Brain microvascular endothelial cell (primary cell): ENCODE data around the gene PROB1.
A peak's percentile ranks its signal among the peaks of the same experiment; 100 is the strongest.
"Not testable (repeated sequence)": the region's sequence is repeated elsewhere in the genome, so short reads cannot be mapped to it uniquely, and the experiment has no call there.

Experiments used
- DNase-seq: peaks from one replicate; pipeline ENCODE4 v3.0.0-alpha.2; 2020
- H3K27ac ChIP-seq: fragments of 250-450 bp; sonication (Bioruptor Pico); 2 replicates; pipeline ENCODE4 v1.5.1; 2020; ENCODE audit warnings: mild to moderate bottlenecking, moderate library complexity
- H3K27me3 ChIP-seq: fragments of 250-450 bp; sonication (Bioruptor Pico); replicated peaks from 2 replicates; pipeline ENCODE4 v1.5.1; 2020; ENCODE audit warnings: mild to moderate bottlenecking
- H3K36me3 ChIP-seq: fragments of 250-450 bp; sonication (Bioruptor Pico); replicated peaks from 2 replicates; pipeline ENCODE4 v1.5.1; 2020; ENCODE audit warnings: mild to moderate bottlenecking
- H3K4me3 ChIP-seq: 2 replicates; pipeline ENCODE4 v1.5.1; 2011; ENCODE audit warnings: low read depth, mild to moderate bottlenecking, control low read depth, low read length, moderate library complexity
- in situ Hi-C: cut with HindIII; loops from 2 replicates; pipeline ENCODE4 v1.10.0; 2017; ENCODE audit warnings: low sequenced_read_pairs, low pct_ligation_motif_present
- TF ChIP-seq, protein P1 (sequence below): IDR thresholded peaks from 2 replicates; pipeline ENCODE4 v1.5.1; 2011; ENCODE audit warnings: low read depth, mild to moderate bottlenecking, moderate library complexity, low read length, control low read depth, inconsistent platforms; ENCODE audit errors: missing control alignments

Gene PROB1

DNA sequence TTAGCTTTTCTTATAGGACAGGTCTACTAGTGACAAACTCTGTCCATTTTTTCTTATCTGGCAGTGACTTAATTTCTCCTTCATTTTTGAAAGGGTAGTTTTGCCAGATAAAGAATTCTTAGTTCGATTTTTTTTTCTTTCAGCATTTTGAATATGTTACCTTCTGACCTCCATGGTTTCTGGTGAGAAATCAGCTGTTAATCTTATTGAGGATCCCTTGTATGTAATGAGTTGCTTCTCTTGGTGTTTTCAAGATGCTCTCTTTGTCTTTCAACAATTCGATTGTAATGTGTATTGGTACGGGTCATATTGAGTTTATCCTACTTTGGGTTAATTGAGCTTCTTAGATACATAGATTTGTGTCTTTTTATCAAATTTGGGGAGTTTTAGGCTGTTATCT, 40.7 kb downstream of the PROB1 start:
- no peak for DNase-seq
- Histone ChIP-seq H3K27ac (no peak overlapping the region), H3K36me3 (peaks cover 2% of the 10 kb centered on the region), H3K4me3 (no peak overlapping the region), H3K27me3 (no peaks in the 10 kb centered on the region)
- TF ChIP-seq, protein P1, sequence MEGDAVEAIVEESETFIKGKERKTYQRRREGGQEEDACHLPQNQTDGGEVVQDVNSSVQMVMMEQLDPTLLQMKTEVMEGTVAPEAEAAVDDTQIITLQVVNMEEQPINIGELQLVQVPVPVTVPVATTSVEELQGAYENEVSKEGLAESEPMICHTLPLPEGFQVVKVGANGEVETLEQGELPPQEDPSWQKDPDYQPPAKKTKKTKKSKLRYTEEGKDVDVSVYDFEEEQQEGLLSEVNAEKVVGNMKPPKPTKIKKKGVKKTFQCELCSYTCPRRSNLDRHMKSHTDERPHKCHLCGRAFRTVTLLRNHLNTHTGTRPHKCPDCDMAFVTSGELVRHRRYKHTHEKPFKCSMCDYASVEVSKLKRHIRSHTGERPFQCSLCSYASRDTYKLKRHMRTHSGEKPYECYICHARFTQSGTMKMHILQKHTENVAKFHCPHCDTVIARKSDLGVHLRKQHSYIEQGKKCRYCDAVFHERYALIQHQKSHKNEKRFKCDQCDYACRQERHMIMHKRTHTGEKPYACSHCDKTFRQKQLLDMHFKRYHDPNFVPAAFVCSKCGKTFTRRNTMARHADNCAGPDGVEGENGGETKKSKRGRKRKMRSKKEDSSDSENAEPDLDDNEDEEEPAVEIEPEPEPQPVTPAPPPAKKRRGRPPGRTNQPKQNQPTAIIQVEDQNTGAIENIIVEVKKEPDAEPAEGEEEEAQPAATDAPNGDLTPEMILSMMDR = no peak
- in situ Hi-C loops = no loop called here

DNA sequence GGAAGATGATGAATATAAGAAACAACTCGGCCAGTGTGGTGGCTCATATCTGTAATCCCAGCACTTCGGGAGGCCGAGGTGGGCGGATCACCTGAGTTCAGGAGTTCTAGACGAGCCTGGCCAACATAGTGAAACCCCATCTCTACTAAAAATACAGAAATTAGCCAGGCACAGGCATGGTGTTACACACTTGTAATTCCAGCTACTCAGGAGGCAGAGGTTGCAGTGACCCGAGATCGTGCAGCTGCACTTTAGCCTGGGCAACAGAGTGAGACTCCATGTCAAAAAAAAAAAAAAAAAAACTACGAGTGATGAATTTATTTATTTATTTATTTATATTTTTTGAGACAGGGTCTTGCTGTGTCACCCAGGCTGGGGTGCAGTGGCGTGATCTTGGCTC, 47.0 kb downstream of the PROB1 start:
- H3K36me3 ChIP-seq = not testable (repeated sequence)

DNA sequence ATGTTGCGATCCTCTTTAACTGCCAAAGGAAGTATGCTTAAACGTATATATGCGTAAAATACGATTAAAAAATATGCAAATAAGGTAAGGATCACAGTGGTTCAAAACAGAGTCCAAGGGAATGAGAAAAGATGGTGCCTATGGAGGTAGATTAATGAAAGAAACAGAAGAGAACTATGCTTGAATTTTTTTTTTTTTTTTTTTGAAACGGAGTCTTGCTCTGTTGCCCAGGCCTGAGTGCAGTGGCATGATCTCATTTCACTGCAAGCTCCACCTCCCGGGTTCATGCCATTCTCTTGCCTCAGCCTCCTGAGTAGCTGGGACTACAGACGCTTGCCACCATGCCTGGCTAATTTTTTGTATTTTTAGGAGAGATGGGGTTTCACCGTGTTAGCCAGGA, 49.5 kb downstream of the PROB1 start:
- DNase-seq, H3K27me3 ChIP-seq, H3K36me3 ChIP-seq, H3K27ac ChIP-seq, H3K4me3 ChIP-seq, in situ Hi-C loops: not testable (repeated sequence)

More for the DNA sequence above, 47.0 kb downstream of the PROB1 start:
- H3K4me3 ChIP-seq, H3K27ac ChIP-seq, H3K27me3 ChIP-seq, DNase-seq, in situ Hi-C loops: not testable (repeated sequence)

DNA sequence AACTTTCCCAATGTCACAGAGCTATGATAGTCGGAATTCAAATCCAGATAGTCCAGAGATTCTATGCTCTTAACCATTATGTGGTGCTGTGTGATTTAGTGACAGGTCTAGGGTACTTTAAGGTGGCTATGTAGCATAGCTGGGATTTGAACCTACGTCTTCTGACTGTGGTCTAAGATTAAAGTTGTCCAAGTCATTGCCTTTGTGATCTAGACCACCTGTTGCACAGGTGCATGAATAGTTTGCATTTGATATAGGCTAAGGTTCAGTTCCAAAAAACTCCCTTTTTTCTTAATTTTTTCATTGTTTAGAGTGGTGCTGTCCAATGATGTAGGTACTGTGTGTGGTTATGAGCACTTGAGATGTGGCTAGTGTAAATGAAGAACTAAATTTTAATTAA, 50.7 kb downstream of the PROB1 start:
- peaks cover 7% of the 10 kb centered on the region for H3K36me3 ChIP-seq
- no peak overlapping the region for H3K4me3 ChIP-seq
- DNase-seq = no peak
- TF ChIP-seq, protein P1 = no peak
- H3K27ac ChIP-seq = no peak overlapping the region
- no peaks in the 10 kb centered on the region for H3K27me3 ChIP-seq
- in situ Hi-C loops = no loop called here

DNA sequence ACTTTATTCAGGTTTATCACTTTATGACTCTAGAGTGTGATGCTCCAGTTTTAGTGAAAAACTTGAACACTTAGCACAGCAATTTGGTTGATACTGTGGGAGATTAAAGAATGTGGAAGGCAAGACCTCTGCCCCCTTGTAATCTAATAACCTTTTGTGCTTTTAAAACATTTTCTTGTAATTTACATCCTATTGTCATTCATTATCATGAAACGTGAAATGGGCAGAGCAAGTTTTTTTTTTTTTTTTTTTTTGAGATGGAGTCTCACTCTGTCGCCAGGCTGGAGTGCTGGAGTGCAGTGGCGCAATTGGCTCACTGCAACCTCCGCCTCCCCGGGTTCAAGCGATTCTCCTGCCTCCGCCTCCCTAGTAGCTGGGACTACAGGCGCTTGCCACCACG, 51.4 kb downstream of the PROB1 start:
- no peak for DNase-seq
- in situ Hi-C loops = no loop called here
- H3K27me3 ChIP-seq = no peaks in the 10 kb centered on the region
- peak overlapping the region; percentile 99 for H3K4me3 ChIP-seq
- no peak overlapping the region for H3K27ac ChIP-seq
- TF ChIP-seq, protein P1 = no peak
- peaks cover 7% of the 10 kb centered on the region for H3K36me3 ChIP-seq

DNA sequence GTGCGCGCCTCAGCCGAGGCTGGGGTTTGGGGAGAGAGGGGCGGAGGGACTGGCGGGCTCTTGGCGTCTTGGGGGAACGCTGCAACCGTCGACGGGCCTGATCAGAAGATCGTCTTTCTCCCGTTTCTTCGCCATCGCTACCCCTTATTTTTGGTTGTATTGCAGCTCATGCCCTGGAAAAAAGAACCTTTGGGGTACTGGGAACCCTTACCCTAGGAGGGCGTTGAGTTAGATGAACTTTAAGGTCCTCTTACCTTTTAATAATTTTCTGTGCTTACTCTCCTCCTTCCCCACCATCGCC, 52.5 kb downstream of the PROB1 start:
- no peak for DNase-seq
- peak overlapping the region; percentile 99 for H3K4me3 ChIP-seq
- TF ChIP-seq, protein P1 = no peak
- peaks cover 3% of the 10 kb centered on the region for H3K36me3 ChIP-seq
- peak overlapping the region; percentile 100 for H3K27ac ChIP-seq
- in situ Hi-C loops = no loop called here
- no peaks in the 10 kb centered on the region for H3K27me3 ChIP-seq

DNA sequence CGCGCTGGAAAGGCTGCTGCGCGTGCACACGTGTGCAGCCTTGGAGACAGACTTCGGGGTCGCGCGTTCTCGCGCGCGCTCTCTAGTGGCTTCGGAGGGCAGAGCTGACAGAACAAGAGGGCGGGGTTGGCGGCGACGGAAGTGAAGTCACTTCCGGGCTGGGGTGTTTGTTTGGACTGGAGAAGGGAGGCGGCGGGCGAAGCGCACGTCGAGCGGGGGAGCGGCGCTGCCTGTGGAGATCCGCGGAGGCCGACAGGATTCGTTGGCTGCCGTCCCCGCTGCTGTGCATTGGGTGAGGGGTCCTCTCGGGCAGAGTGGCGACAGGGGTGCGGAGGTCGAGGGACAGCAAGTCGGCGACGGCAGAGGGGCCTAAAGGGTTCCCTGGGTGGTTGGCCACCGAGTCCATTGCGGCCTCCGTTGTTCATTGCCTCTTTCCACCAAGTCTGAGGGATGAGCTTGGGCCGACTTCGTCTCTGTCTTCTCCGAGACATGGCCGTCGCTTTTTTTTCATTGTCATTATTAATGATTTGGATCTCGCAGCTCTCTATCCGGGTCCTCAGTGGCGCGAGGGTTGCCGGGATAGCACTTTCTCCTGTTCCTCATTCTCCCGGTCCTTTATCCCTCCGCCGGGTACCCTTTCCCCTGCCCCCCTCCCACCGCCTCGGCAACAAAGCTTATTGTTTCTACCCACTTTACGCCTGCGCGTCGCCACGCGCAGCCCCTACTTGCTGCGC, 53.0 kb downstream of the PROB1 start, which contains the start of gene PAIP2:
Gene PAIP2 (plus strand): TSS at position 166 of the 734 bp plus-strand sequence. CDS start 21,931 bp downstream, outside the sequence.
- Histone ChIP-seq H3K27ac (peak within 1 kb of the TSS; percentile 100), H3K36me3 (peaks cover 2% of the 10 kb centered on the region), H3K27me3 (no peaks in the 10 kb centered on the region), H3K4me3 (peak within 1 kb of the TSS; percentile 99)
- in situ Hi-C loops = no loop called here
- peak; percentile 98 for DNase-seq
- TF ChIP-seq, protein P1 = peak; percentile 83
